Lung (tissue), 12 donors: ENCODE measurements around the gene PRAC1. TPM values are rescaled to one million over a fixed set of nuclear protein-coding genes. Genes with fewer than 3 reads are reported as not detected.

Experiments used
- ATAC-seq: fragments of 200-7000 bp; cut with Tn5 transposase; one replicate; pipeline ENCODE4 v1.9.1; 2020; ENCODE audit warnings: moderate number of reproducible peaks; ENCODE audit not compliant: insufficient read depth, low FRiP score
- DNase-seq, 3 donors: peaks; one replicate each; pipeline ENCODE4 v3.0.0-alpha.2; 2013 to 2017
- H3K27ac ChIP-seq, 2 donors: one replicate each; pipeline ENCODE4 v1.5.1; 2013; ENCODE audit warnings: mild to moderate bottlenecking in 2 of 2, moderate library complexity in 2 of 2, control low read depth in 1 of 2, inconsistent platforms in 1 of 2, low read depth in 1 of 2, low read length in 1 of 2
- H3K27me3 ChIP-seq, 3 donors: one replicate each; pipeline ENCODE4 v1.5.1; 2013; ENCODE audit warnings: low read length in 2 of 3; ENCODE audit not compliant: control insufficient read depth in 3 of 3, insufficient read depth in 3 of 3
- H3K36me3 ChIP-seq, 4 donors: one replicate each; pipeline ENCODE4 v1.5.1; 2013; ENCODE audit warnings: low read length in 4 of 4, mild to moderate bottlenecking in 1 of 4, moderate library complexity in 1 of 4; ENCODE audit not compliant: control insufficient read depth in 4 of 4, insufficient read depth in 4 of 4
- H3K4me1 ChIP-seq, 5 donors: one replicate each; pipeline ENCODE4 v1.5.1; 2013; ENCODE audit warnings: low read length in 5 of 5, mild to moderate bottlenecking in 2 of 5, moderate library complexity in 1 of 5; ENCODE audit not compliant: control insufficient read depth in 5 of 5, insufficient read depth in 5 of 5
- H3K4me3 ChIP-seq: one replicate; pipeline ENCODE4 v1.5.1; 2013; ENCODE audit warnings: mild to moderate bottlenecking, control low read depth, moderate library complexity
- H3K9ac ChIP-seq, 2 donors: one replicate each; pipeline ENCODE4 v1.5.1; 2013; ENCODE audit warnings: low read length in 2 of 2, control low read depth in 1 of 2; ENCODE audit not compliant: insufficient read depth in 1 of 2
- H3K9me3 ChIP-seq, 4 donors: one replicate each; pipeline ENCODE4 v1.5.1; 2013; ENCODE audit warnings: low read length in 3 of 4, mild to moderate bottlenecking in 1 of 4, moderate library complexity in 1 of 4; ENCODE audit not compliant: control insufficient read depth in 4 of 4, insufficient read depth in 3 of 4
- WGBS, 2 donors: extraction: QIAGEN DNeasy Blood & Tissue Kit; methylation state at CpG; one replicate each; pipeline ENCODE4 v1.1.7; 2013; 5-methylcytosine and 5-hydroxymethylcytosine counted together
- polyA plus RNA-seq, 2 donors: library from polyadenylated mRNA; stranded (reverse); fragments of 200-250 nt; gene quantifications; one replicate each; pipeline ENCODE4 v1.2.1, GENCODE V29; 2013
- total RNA-seq, 2 donors: library from RNA; depleted of rRNA in 1 of 2; stranded (reverse); fragments of >200 nt in 1 of 2; gene quantifications; one replicate each; pipeline ENCODE4 v1.2.1, GENCODE V29; 2014 to 2021
- TF ChIP-seq, protein P1 (sequence below): IDR thresholded peaks from 2 replicates; pipeline ENCODE4 v1.5.1; 2012; ENCODE audit warnings: mild to moderate bottlenecking; ENCODE audit errors: control extremely low read depth, extremely low read depth
- donor health status: control.
- donor health status: control.
- donor health status: Bipolar disorder and iron deficiency.
- donor health status: healthy.
- donor health status: DM: yes; HTN: yes; CAD: no.

The PRAC1 gene
- total and polyA plus RNA-seq, 4 donors = not detected

DNA sequence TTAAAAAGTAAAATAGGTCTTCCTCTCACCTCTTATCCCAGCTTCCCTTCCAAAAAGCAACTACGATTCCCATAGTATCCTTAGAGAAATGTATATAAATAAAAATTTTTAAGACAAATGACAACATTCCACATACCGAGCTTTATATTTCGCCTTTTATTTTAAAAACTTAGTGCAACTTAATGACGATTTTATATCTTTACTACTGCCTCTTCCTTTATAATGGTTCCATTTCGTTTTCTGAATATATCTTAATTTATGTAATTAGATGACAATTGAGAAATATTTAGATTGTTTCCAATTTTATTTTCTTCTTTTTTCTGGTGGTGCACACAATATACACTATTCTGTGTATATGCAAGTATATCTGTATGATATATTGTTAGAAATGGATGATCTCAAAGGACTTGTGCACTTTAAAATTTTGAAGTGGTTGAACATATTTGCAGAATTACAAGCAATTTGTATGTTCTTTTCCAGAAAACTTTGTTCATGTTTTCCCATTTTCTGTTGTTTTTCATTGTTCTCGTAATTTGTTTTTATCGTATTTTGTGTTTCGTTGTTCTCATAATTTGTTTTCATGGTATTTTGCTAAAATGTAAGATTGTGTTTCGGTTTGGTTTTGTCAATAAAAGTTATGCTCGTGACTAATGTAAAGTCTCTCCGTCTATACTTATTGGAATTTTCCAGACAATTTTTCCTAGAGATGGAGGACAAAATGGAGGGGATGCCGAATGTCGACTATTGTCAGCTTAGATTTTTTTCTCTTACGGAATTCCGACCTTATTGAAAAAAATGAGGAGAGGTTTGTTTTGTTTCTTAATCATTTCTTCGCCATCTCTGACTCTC is 26.6 kb upstream of the PRAC1 start:
- H3K27me3 ChIP-seq = peaks cover 22 to 100% (median 97%) of the 10 kb centered on the region in 3 donors
- no peaks in the 10 kb centered on the region for H3K36me3 ChIP-seq
- 25 to 28% methylated on average over 16 of the region's 16 CpGs for WGBS, 2 donors
- TF ChIP-seq, protein P1, sequence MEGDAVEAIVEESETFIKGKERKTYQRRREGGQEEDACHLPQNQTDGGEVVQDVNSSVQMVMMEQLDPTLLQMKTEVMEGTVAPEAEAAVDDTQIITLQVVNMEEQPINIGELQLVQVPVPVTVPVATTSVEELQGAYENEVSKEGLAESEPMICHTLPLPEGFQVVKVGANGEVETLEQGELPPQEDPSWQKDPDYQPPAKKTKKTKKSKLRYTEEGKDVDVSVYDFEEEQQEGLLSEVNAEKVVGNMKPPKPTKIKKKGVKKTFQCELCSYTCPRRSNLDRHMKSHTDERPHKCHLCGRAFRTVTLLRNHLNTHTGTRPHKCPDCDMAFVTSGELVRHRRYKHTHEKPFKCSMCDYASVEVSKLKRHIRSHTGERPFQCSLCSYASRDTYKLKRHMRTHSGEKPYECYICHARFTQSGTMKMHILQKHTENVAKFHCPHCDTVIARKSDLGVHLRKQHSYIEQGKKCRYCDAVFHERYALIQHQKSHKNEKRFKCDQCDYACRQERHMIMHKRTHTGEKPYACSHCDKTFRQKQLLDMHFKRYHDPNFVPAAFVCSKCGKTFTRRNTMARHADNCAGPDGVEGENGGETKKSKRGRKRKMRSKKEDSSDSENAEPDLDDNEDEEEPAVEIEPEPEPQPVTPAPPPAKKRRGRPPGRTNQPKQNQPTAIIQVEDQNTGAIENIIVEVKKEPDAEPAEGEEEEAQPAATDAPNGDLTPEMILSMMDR = no peak
- no peak overlapping the region for H3K4me3 ChIP-seq
- H3K27ac ChIP-seq = no peak overlapping the region
- H3K9ac ChIP-seq = no peak overlapping the region
- H3K4me1 ChIP-seq = no peaks in the 10 kb centered on the region
- DNase-seq (peak in 2 of 3 donors; percentile 19 to 58), ATAC-seq (no peak)
- peaks cover 0 to 12% (median 0%) of the 10 kb centered on the region in 4 donors for H3K9me3 ChIP-seq

GRCh38 chr17:48747445-48748363 is 25.4 kb upstream of the PRAC1 start:
- Histone ChIP-seq H3K36me3 (no peaks in the 10 kb centered on the region), H3K4me3 (no peak overlapping the region), H3K9ac (no peak overlapping the region), H3K27me3 (peaks cover 22 to 99% (median 97%) of the 10 kb centered on the region in 3 donors), H3K27ac (no peak overlapping the region), H3K9me3 (peaks cover 0 to 12% (median 0%) of the 10 kb centered on the region in 4 donors), H3K4me1 (no peaks in the 10 kb centered on the region)
- WGBS, 2 donors = 4 to 10% methylated on average over 48 to 53 of the region's 53 CpGs
- ATAC-seq = no peak
- TF ChIP-seq, protein P1 = no peak
- DNase-seq = peak in 1 of 3 donors; percentile 40

- no peak overlapping the region for H3K27ac ChIP-seq
- H3K27me3 ChIP-seq = peaks cover 22 to 99% (median 98%) of the 10 kb centered on the region in 3 donors
- H3K9ac ChIP-seq = no peak overlapping the region
- 5 to 6% methylated on average over 21 of the region's 21 CpGs for WGBS, 2 donors
- H3K36me3 ChIP-seq = no peaks in the 10 kb centered on the region
- no peak for ATAC-seq
- H3K9me3 ChIP-seq = peaks cover 0 to 11% (median 0%) of the 10 kb centered on the region in 4 donors
- H3K4me1 ChIP-seq = no peaks in the 10 kb centered on the region
- no peak for DNase-seq
- H3K4me3 ChIP-seq = no peak overlapping the region
- TF ChIP-seq, protein P1 = no peak
These were observed 24.7 kb upstream of the PRAC1 start for GRCh38 chr17:48746916-48747444.
